Adrenal gland (tissue), 5 donors: ENCODE data around the gene ZNF593OS.

Experiments used
- POLR2A ChIP-seq, 2 donors: fragments of 450-650 bp; IDR thresholded peaks; one replicate each; pipeline ENCODE4 v1.6.1; 2017; ENCODE audit warnings: antibody characterized with exemption in 2 of 2, mild to moderate bottlenecking in 2 of 2, moderate library complexity in 1 of 2
- TF ChIP-seq, protein P1 (sequence below), 6 experiments: fragments of 450-650 bp in 4 of 6; fragments of 200-600 bp in 2 of 6; sonication (generic) in 1 of 6; IDR thresholded peaks; 1 replicate in 5 of 6; 2 replicates in 1 of 6; pipeline versions ENCODE4 v1.5.1 to v1.8.0; 2016 to 2021; ENCODE audit warnings: antibody characterized with exemption in 6 of 6, mild to moderate bottlenecking in 2 of 6, moderate library complexity in 1 of 6
- donor health status: DM: no; HTN: no; CAD: no.

DNA sequence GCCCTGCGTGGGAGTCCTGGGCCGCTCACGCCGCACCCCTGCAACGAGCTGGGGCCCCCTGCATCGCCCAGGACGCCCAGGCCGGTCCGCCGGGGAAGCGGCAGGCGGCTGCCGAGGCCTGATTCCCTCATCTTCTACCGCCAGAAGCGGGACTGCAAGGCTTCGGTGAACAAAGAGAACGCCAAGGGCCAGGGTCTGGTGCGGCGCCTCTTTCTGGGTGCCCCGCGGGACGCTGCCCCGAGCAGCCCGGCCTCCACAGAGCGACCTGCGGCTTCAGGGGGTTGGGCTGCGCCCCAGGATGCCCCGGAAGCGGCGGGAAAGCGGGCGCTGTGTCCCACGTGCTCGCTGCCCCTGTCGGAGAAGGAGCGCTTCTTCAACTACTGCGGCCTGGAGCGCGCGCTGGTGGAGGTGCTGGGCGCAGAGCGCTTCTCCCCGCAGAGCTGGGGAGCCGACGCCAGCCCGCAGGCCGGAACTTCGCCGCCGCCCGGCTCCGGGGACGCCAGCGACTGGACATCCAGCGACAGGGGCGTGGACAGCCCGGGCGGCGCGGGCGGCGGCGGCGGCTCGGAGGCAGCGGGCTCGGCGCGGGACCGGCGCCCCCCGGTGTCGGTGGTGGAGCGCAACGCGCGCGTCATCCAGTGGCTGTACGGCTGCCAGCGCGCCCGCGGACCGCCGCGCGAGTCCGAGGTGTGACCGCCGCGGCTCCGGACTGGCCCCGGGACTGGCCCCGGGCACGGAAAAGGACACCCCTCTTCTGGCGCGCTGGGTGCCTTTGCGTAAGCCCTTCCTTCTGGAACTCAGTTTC, 10.0 kb downstream of the ZNF593OS start:
- TF ChIP-seq, protein P1, sequence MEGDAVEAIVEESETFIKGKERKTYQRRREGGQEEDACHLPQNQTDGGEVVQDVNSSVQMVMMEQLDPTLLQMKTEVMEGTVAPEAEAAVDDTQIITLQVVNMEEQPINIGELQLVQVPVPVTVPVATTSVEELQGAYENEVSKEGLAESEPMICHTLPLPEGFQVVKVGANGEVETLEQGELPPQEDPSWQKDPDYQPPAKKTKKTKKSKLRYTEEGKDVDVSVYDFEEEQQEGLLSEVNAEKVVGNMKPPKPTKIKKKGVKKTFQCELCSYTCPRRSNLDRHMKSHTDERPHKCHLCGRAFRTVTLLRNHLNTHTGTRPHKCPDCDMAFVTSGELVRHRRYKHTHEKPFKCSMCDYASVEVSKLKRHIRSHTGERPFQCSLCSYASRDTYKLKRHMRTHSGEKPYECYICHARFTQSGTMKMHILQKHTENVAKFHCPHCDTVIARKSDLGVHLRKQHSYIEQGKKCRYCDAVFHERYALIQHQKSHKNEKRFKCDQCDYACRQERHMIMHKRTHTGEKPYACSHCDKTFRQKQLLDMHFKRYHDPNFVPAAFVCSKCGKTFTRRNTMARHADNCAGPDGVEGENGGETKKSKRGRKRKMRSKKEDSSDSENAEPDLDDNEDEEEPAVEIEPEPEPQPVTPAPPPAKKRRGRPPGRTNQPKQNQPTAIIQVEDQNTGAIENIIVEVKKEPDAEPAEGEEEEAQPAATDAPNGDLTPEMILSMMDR (IDR thresholded peaks at IDR 0.05), result peak in 3 of 6 experiments; percentile 11 to 29 (median 18)
- TF ChIP-seq POLR2A (IDR thresholded peaks at IDR 0.05), result no peak
